ENCODE measurements around the gene FRMPD2.

- TF ChIP-seq CTCF (IDR thresholded peaks at IDR 0.05) (peak in 2 of 4 experiments; percentile 23 to 30), POLR2A (IDR thresholded peaks at IDR 0.05) (no peak), POLR2AphosphoS5 (IDR thresholded peaks at IDR 0.05) (no peak), EP300 (IDR thresholded peaks at IDR 0.05) (no peak)
These were observed 58.9 kb downstream of the FRMPD2 start for GRCh38 chr10:48215486-48216203.

Data from sigmoid colon (tissue), 4 donors.